ENCODE measurements around the gene DGKD. TPM values are rescaled to one million over a fixed set of nuclear protein-coding genes. Genes with fewer than 3 reads are reported as not detected.

The DGKD gene
- total and polyA plus RNA-seq, 10 of the 15 experiments (the other 5 are each of a cell fraction or from before 2014, with no cell fraction given): 2.7 to 81.9 (median 27.0) TPM

DNA sequence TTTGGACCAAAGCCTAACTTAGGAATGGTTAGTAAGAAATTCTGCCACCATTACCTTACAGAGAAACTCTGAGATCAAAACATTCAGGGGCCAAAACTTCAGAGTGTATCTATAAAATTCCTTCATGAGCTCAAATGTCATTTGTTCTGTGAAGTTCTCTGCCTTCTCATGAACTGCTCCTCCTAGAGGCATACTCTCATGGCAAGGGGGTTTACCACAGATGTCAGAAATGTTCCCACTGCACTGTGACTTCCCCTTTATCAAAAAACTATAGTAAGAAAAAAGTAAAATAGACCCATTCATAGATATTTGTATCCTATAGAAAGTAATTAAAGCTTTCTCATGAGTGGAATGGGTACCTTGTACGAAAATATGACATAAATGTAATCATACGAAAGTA, 143.8 kb downstream of the DGKD start:
- RAD21 ChIA-PET (ENCODE audit: unreplicated experiment): no interaction called here
- POLR2A ChIA-PET: interaction anchor here (0.8 kb wide), 1 partner anchor 23 kb away, joined by 4 read pairs; no protein-coding TSS in a partner anchor
- FAIRE-seq (no peak), ATAC-seq (no peak), DNase-seq (ENCODE audit: low read depth, low spot score) (no peak)
- no peak overlapping the region for H2AFZ ChIP-seq (ENCODE audit: control insufficient read depth, low read depth, low read length)
- TF ChIP-seq SPI1 (IDR thresholded peaks at IDR 0.05; ENCODE audit: borderline replicate concordance, insufficient read depth, low read depth, low read length) (peak; percentile 44; the same call in 1 of the 2 replicates), CHD1 (IDR thresholded peaks at IDR 0.05; ENCODE audit: low read depth, low read length) (no peak), CTCF (IDR thresholded peaks at IDR 0.05 in 2 of 3, conservative IDR thresholded peaks at IDR 0.05 in 1 of 3; ENCODE audit: control insufficient read depth in 2 of 3, extremely low read depth in 1 of 3, insufficient read depth in 1 of 3, low read depth in 3 of 3, low read length in 3 of 3) (0 out of 6 replicates have a peak, but pooled peaks of 1 of the 3 experiments have one; percentile 9)
- no peaks in the 10 kb centered on the region for H4K20me1 ChIP-seq (ENCODE audit: control insufficient read depth, insufficient read depth)
- no peaks in the 10 kb centered on the region for H3K79me2 ChIP-seq (ENCODE audit: control insufficient read depth, insufficient read depth, low read length)
- no peak overlapping the region for H3K4me3 ChIP-seq
- intact Hi-C loops (cut with micrococcal nuclease; ENCODE audit: unreplicated experiment): no loop called here
- 45% methylated on average over 2 of the region's 2 CpGs for WGBS (ENCODE audit: insufficient coverage, insufficient replicate concordance, low lambda C conversion rate, missing lambda C conversion rate)
- H3K9ac ChIP-seq (ENCODE audit: control insufficient read depth, insufficient read depth, low read length): no peak overlapping the region
- H3K4me2 ChIP-seq (ENCODE audit: control insufficient read depth, insufficient read depth): no peak overlapping the region
- 0 out of 2 replicates have a peak overlapping the region, but pooled peaks have one; percentile 8 for H3K27ac ChIP-seq (ENCODE audit: control insufficient read depth, insufficient read depth)
- peaks cover 0 to 5% of the 10 kb centered on the region in 2 experiments; a peak in 1 of 4 replicates for H3K36me3 ChIP-seq (ENCODE audit: control insufficient read depth in 2 of 2, insufficient read depth in 2 of 2, low read length in 1 of 2)
- H3K9me3 ChIP-seq (replicated peaks; ENCODE audit: control insufficient read depth, insufficient read depth, low read length): peaks cover 11% of the 10 kb centered on the region
- H3K27me3 ChIP-seq (replicated peaks in 1 of 2; ENCODE audit: control insufficient read depth in 2 of 2, insufficient read depth in 2 of 2, low read length in 1 of 2): no peaks in the 10 kb centered on the region
- BruUV-seq (replicated peaks): no TSS peak
- H3K4me1 ChIP-seq (ENCODE audit: control insufficient read depth, insufficient read depth, low read length): peaks cover 11% of the 10 kb centered on the region; the same call in 1 of the 2 replicates
- CTCF ChIA-PET: interaction anchor here (0.7 to 1.3 kb wide), 3 partner anchors 12 to 49 kb away, joined by 3 to 4 read pairs (median 3); no protein-coding TSS in a partner anchor
- SMC1A ChIA-PET (ENCODE audit: uncharacterized antibody, unreplicated experiment): interaction anchor here (1.2 to 1.6 kb wide), 3 partner anchors 14 to 66 kb away, joined by 3 to 7 read pairs (median 4); no protein-coding TSS in a partner anchor
- in situ Hi-C loops (cut with MboI): no loop called here

- Histone ChIP-seq H3K9me3 (replicated peaks; ENCODE audit: control insufficient read depth, insufficient read depth, low read length) (peaks cover 12% of the 10 kb centered on the region), H3K79me2 (ENCODE audit: control insufficient read depth, insufficient read depth, low read length) (no peaks in the 10 kb centered on the region), H3K27me3 (replicated peaks in 1 of 2; ENCODE audit: control insufficient read depth in 2 of 2, insufficient read depth in 2 of 2, low read length in 1 of 2) (no peaks in the 10 kb centered on the region), H3K9ac (ENCODE audit: control insufficient read depth, insufficient read depth, low read length) (no peak overlapping the region), H3K4me3 (no peak overlapping the region), H2AFZ (ENCODE audit: control insufficient read depth, low read depth, low read length) (no peak overlapping the region), H4K20me1 (ENCODE audit: control insufficient read depth, insufficient read depth) (no peaks in the 10 kb centered on the region), H3K4me2 (ENCODE audit: control insufficient read depth, insufficient read depth) (no peak overlapping the region), H3K27ac (ENCODE audit: control insufficient read depth, insufficient read depth) (no peak overlapping the region), H3K4me1 (ENCODE audit: control insufficient read depth, insufficient read depth, low read length) (peaks cover 11% of the 10 kb centered on the region; the same call in 1 of the 2 replicates), H3K36me3 (ENCODE audit: control insufficient read depth in 2 of 2, insufficient read depth in 2 of 2, low read length in 1 of 2) (peaks cover 0 to 5% of the 10 kb centered on the region in 2 experiments; a peak in 1 of 4 replicates)
- FAIRE-seq: no peak
- ChIA-PET CTCF (no interaction called here), SMC1A (ENCODE audit: uncharacterized antibody, unreplicated experiment) (interaction anchor here (1.4 to 1.5 kb wide), 2 partner anchors 21 to 67 kb away, joined by 3 to 6 read pairs; partner anchors contain the start of gene USP40), POLR2A (interaction anchor here (0.6 kb wide), 1 partner anchor 40 kb away, joined by 3 read pairs; no protein-coding TSS in a partner anchor), RAD21 (ENCODE audit: unreplicated experiment) (no interaction called here)
- intact Hi-C loops (cut with micrococcal nuclease; ENCODE audit: unreplicated experiment): no loop called here
- TF ChIP-seq POLR2AphosphoS5 (IDR thresholded peaks at IDR 0.05; ENCODE audit: low read length) (no peak), HCFC1 (IDR thresholded peaks at IDR 0.05; ENCODE audit: low read length) (no peak), FOS (IDR thresholded peaks at IDR 0.05; ENCODE audit: borderline replicate concordance, extremely low read depth, insufficient read length) (no peak), ETV6 (conservative IDR thresholded peaks at IDR 0.05 in 1 of 2, IDR thresholded peaks at IDR 0.05 in 1 of 2; ENCODE audit: borderline replicate concordance in 1 of 2, low read depth in 1 of 2) (no peak), ZNF622 (IDR thresholded peaks at IDR 0.05) (no peak), POLR2A (IDR thresholded peaks at IDR 0.05; ENCODE audit: low read depth, low read length) (no peak), NFIC (IDR thresholded peaks at IDR 0.05; ENCODE audit: low read depth, low read length) (no peak)
- TF ChIP-seq, protein P1, sequence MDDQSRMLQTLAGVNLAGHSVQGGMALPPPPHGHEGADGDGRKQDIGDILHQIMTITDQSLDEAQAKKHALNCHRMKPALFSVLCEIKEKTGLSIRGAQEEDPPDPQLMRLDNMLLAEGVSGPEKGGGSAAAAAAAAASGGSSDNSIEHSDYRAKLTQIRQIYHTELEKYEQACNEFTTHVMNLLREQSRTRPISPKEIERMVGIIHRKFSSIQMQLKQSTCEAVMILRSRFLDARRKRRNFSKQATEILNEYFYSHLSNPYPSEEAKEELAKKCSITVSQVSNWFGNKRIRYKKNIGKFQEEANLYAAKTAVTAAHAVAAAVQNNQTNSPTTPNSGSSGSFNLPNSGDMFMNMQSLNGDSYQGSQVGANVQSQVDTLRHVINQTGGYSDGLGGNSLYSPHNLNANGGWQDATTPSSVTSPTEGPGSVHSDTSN (IDR thresholded peaks at IDR 0.05; ENCODE audit: insufficient replicate concordance, low read depth, low read length): no peak
- TF ChIP-seq, protein P2, sequence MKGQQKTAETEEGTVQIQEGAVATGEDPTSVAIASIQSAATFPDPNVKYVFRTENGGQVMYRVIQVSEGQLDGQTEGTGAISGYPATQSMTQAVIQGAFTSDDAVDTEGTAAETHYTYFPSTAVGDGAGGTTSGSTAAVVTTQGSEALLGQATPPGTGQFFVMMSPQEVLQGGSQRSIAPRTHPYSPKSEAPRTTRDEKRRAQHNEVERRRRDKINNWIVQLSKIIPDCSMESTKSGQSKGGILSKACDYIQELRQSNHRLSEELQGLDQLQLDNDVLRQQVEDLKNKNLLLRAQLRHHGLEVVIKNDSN (IDR thresholded peaks at IDR 0.05; ENCODE audit: borderline replicate concordance, extremely low read length, insufficient read depth, low read depth, low read length): no peak
- 94% methylated on average over 2 of the region's 2 CpGs for WGBS (ENCODE audit: insufficient coverage, insufficient replicate concordance, low lambda C conversion rate, missing lambda C conversion rate)
- in situ Hi-C loops (cut with MboI): no loop called here
- ATAC-seq: no peak
- BruUV-seq (replicated peaks): no TSS peak
- no peak for DNase-seq (ENCODE audit: low read depth, low spot score)
These were observed 145.6 kb downstream of the DGKD start for GRCh38 chr2:233499928-233500327.
